HCT116 (cell line): Measurements from ENCODE around the gene PTPN2. TPM values are rescaled to one million over a fixed set of nuclear protein-coding genes. Genes with fewer than 3 reads are reported as not detected.

ENCODE experiments used
- ATAC-seq: fragments of 200-7000 bp; cut with Tn5 transposase; 2 replicates; pipeline ENCODE4 v1.9.1; 2020; ENCODE audit warnings: mild to moderate bottlenecking, moderate library complexity
- BruUV-seq: library from RNA; stranded (reverse); fragments of 400-500 nt; replicated peaks from 2 replicates; lab custom pipeline; 2021; lab: Mats Ljungman, UMichigan
- CTCF ChIA-PET: fragments of 300-600 bp; sonication (Branson Sonifier 250); formaldehyde crosslinking; loops from one replicate; lab custom pipeline; 2021; ENCODE audit warnings: antibody characterized with exemption; lab: Charles Lee
- POLR2A ChIA-PET: fragments of 300-600, 350-600 bp; sonication (Branson Sonifier 250); formaldehyde crosslinking; loops from one replicate; lab custom pipeline; 2021; ENCODE audit warnings: antibody characterized with exemption; lab: Charles Lee
- RAD21 ChIA-PET, 2 experiments: fragments of 300-600 bp; sonication (Branson Sonifier 250); formaldehyde crosslinking; loops; one replicate each; lab custom pipeline; 2023; ENCODE audit warnings: low total read pairs in 2 of 2; ENCODE audit not compliant: uncharacterized antibody in 2 of 2, unreplicated experiment in 2 of 2, low non-redundant PET in 1 of 2; lab: Charles Lee
- DNase-seq: peaks from one replicate; pipeline ENCODE4 v3.0.0-alpha.2; 2010; ENCODE audit warnings: low read depth, low spot score
- H2AFZ ChIP-seq: fragments of 200-600 bp; shearing (Covaris generic), sonication (generic); 2 replicates; pipeline ENCODE4 v1.6.1; 2017; ENCODE audit warnings: low read depth, mixed run types, mixed read lengths, antibody characterized with exemption, low read length; ENCODE audit not compliant: poor library complexity, severe bottlenecking
- H3K27ac ChIP-seq: 2 replicates; pipeline ENCODE4 v1.5.1; 2012; ENCODE audit warnings: low read depth, low read length
- H3K27me3 ChIP-seq: fragments of 200-600 bp; sonication (generic); 2 replicates; pipeline ENCODE4 v1.6.1; 2016; ENCODE audit warnings: mixed run types, low read length, mixed read lengths; ENCODE audit not compliant: insufficient read depth
- H3K36me3 ChIP-seq, 2 experiments: fragments of 200-500 bp in 1 of 2; fragments of 200-600 bp in 1 of 2; sonication (Bioruptor generic) in 1 of 2; sonication (generic) in 1 of 2; 2 replicates each; pipeline versions ENCODE4 v1.5.1 to v1.6.1; 2014 to 2016; ENCODE audit warnings: low read length in 2 of 2, inconsistent platforms in 1 of 2, mixed read lengths in 1 of 2, mixed run types in 1 of 2; ENCODE audit not compliant: insufficient read depth in 2 of 2, control insufficient read depth in 1 of 2
- H3K4me1 ChIP-seq, 2 experiments: fragments of 200-600 bp in 1 of 2; sonication (generic) in 1 of 2; 2 replicates each; pipeline versions ENCODE4 v1.5.1 to v1.6.1; 2012 to 2017; ENCODE audit warnings: low read length in 2 of 2, inconsistent platforms in 1 of 2, mild to moderate bottlenecking in 1 of 2, mixed read lengths in 1 of 2, mixed run types in 1 of 2, moderate library complexity in 1 of 2; ENCODE audit not compliant: insufficient read depth in 2 of 2, control insufficient read depth in 1 of 2
- H3K4me2 ChIP-seq: fragments of 200-600 bp; sonication (generic); 2 replicates; pipeline ENCODE4 v1.6.1; 2017; ENCODE audit warnings: mixed run types, low read length, mixed read lengths
- H3K4me3 ChIP-seq, 2 experiments: fragments of 200-600 bp in 1 of 2; sonication (generic) in 1 of 2; replicated peaks in 1 of 2; 2 replicates each; pipeline ENCODE4 v1.5.1; 2011 to 2016; ENCODE audit warnings: low read length in 2 of 2, control low read depth in 1 of 2, low read depth in 1 of 2, mild to moderate bottlenecking in 1 of 2, mixed read lengths in 1 of 2, mixed run types in 1 of 2
- H3K79me2 ChIP-seq: fragments of 200-600 bp; sonication (generic); 2 replicates; pipeline ENCODE4 v1.6.1; 2017; ENCODE audit warnings: mild to moderate bottlenecking, mixed run types, low read length, moderate library complexity, mixed read lengths; ENCODE audit not compliant: insufficient read depth
- H3K9ac ChIP-seq: fragments of 200-600 bp; sonication (generic); 2 replicates; pipeline ENCODE4 v1.6.1; 2016; ENCODE audit warnings: low read length, mixed read lengths
- H3K9me2 ChIP-seq: fragments of 200-600 bp; sonication (generic), shearing (Covaris generic); 2 replicates; pipeline ENCODE4 v1.6.1; 2017; ENCODE audit warnings: mixed run types, mild to moderate bottlenecking, moderate library complexity; ENCODE audit not compliant: insufficient read depth
- H3K9me3 ChIP-seq, 2 experiments: fragments of 200-500 bp in 1 of 2; fragments of 200-600 bp in 1 of 2; sonication (Bioruptor generic) in 1 of 2; sonication (generic) in 1 of 2; 2 replicates each; pipeline ENCODE4 v1.6.1; 2014 to 2017; ENCODE audit warnings: low read length in 2 of 2, mixed read lengths in 2 of 2, inconsistent platforms in 1 of 2, low read depth in 1 of 2, mild to moderate bottlenecking in 1 of 2, mixed run types in 1 of 2, moderate library complexity in 1 of 2; ENCODE audit not compliant: control insufficient read depth in 1 of 2, insufficient read depth in 1 of 2
- H4K20me1 ChIP-seq: fragments of 200-600 bp; sonication (generic), shearing (Covaris generic); 2 replicates; pipeline ENCODE4 v1.6.1; 2017; ENCODE audit warnings: mixed run types, mild to moderate bottlenecking, moderate library complexity; ENCODE audit not compliant: insufficient read depth
- CEBPB ChIP-seq: IDR thresholded peaks from 2 replicates; pipeline ENCODE4 v1.6.1; 2012; ENCODE audit warnings: low read depth
- EZH2 ChIP-seq: fragments of 200-600 bp; sonication (generic); IDR thresholded peaks from 2 replicates; pipeline ENCODE4 v1.6.1; 2017; ENCODE audit warnings: antibody characterized with exemption, mixed run types
- EZH2phosphoT487 ChIP-seq: fragments of 200-600 bp; IDR thresholded peaks from 2 replicates; pipeline ENCODE4 v1.6.1; 2018; ENCODE audit warnings: antibody characterized with exemption, borderline replicate concordance
- JUND ChIP-seq: IDR thresholded peaks from 2 replicates; pipeline ENCODE4 v1.6.1; 2012
- POLR2AphosphoS5 ChIP-seq: IDR thresholded peaks from 2 replicates; pipeline ENCODE4 v1.6.1; 2011; ENCODE audit warnings: mild to moderate bottlenecking, low read depth, low read length, moderate library complexity
- SIN3A ChIP-seq: IDR thresholded peaks from 2 replicates; pipeline ENCODE4 v1.6.1; 2012; ENCODE audit warnings: low read depth
- SP1 ChIP-seq: IDR thresholded peaks from 2 replicates; pipeline ENCODE4 v1.6.1; 2012; ENCODE audit warnings: low read depth
- YY1 ChIP-seq: IDR thresholded peaks from 2 replicates; pipeline ENCODE4 v1.6.1; 2011; ENCODE audit warnings: low read length, low read depth, moderate library complexity, mild to moderate bottlenecking; ENCODE audit not compliant: insufficient replicate concordance; ENCODE audit errors: extremely low read depth
- ZNF274 ChIP-seq: fragments of 200-500 bp; sonication (Bioruptor generic); IDR thresholded peaks from 2 replicates; pipeline ENCODE4 v1.6.1; 2014; ENCODE audit warnings: mild to moderate bottlenecking, low read depth, low read length, inconsistent platforms
- intact Hi-C: fragments of 100-400 bp; cut with micrococcal nuclease; formaldehyde crosslinking; loops from 2 replicates; pipeline ENCODE4 v1.10.0; 2022
- total RNA-seq: library from RNA; stranded (reverse); gene quantifications from one replicate; pipeline ENCODE4 v1.2.1, GENCODE V29; 2021; ENCODE audit not compliant: unreplicated experiment
- TF ChIP-seq, protein P1 (sequence below): IDR thresholded peaks from 2 replicates; pipeline ENCODE4 v1.6.1; 2012
- TF ChIP-seq, protein P2 (sequence below), 3 experiments: fragments of 200-600 bp in 1 of 3; sonication (generic) in 1 of 3; IDR thresholded peaks in 2 of 3; conservative IDR thresholded peaks in 1 of 3; 2 replicates each; pipeline ENCODE4 v1.5.1; 2012 to 2017; ENCODE audit warnings: low read depth in 2 of 3, low read length in 2 of 3, antibody characterized with exemption in 1 of 3, borderline replicate concordance in 1 of 3, control low read depth in 1 of 3, mild to moderate bottlenecking in 1 of 3, mixed read lengths in 1 of 3, mixed run types in 1 of 3, moderate library complexity in 1 of 3; ENCODE audit not compliant: insufficient read depth in 1 of 3
- TF ChIP-seq, protein P3 (sequence below): IDR thresholded peaks from 2 replicates; pipeline ENCODE4 v1.6.1; 2012

PTPN2 gene
- total RNA-seq, 1 experiment from 2014 or later: 50.3 TPM

DNA sequence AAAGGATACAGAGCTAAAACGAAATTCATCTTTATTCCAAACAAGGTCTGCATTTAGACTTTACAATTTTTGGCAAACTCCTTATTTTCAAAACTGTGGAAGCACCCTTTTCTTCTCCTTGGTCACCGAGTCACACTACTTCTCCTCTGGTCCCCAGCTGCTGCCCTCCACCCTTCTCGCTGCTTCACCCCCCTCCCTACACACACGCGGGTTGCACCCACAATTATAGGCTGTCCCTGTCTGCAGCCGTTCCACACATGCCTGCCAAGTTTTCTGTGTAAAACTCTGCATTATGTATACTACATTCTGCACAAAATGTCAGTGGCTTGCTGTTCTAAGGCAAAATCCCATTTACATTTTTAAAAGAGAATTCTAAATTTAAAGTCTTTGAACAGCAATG is 63.5 kb downstream of the PTPN2 start:
- ChIA-PET POLR2A (no interaction called here), RAD21 (no interaction called here), CTCF (no interaction called here)
- H4K20me1 ChIP-seq: no peaks in the 10 kb centered on the region
- DNase-seq: no peak
- ATAC-seq: no peak
- no peaks in the 10 kb centered on the region for H3K27me3 ChIP-seq
- no peak overlapping the region for H3K4me3 ChIP-seq
- peaks cover 4 to 21% of the 10 kb centered on the region in 2 experiments; a peak in 3 of 4 replicates for H3K36me3 ChIP-seq
- no peaks in the 10 kb centered on the region for H3K79me2 ChIP-seq
- no peaks in the 10 kb centered on the region for H3K9me2 ChIP-seq
- TF ChIP-seq, protein P1, sequence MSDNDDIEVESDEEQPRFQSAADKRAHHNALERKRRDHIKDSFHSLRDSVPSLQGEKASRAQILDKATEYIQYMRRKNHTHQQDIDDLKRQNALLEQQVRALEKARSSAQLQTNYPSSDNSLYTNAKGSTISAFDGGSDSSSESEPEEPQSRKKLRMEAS: no peak
- TF ChIP-seq POLR2AphosphoS5: no peak
- TF ChIP-seq JUND: no peak
- TF ChIP-seq CEBPB: no peak
- TF ChIP-seq, protein P2, sequence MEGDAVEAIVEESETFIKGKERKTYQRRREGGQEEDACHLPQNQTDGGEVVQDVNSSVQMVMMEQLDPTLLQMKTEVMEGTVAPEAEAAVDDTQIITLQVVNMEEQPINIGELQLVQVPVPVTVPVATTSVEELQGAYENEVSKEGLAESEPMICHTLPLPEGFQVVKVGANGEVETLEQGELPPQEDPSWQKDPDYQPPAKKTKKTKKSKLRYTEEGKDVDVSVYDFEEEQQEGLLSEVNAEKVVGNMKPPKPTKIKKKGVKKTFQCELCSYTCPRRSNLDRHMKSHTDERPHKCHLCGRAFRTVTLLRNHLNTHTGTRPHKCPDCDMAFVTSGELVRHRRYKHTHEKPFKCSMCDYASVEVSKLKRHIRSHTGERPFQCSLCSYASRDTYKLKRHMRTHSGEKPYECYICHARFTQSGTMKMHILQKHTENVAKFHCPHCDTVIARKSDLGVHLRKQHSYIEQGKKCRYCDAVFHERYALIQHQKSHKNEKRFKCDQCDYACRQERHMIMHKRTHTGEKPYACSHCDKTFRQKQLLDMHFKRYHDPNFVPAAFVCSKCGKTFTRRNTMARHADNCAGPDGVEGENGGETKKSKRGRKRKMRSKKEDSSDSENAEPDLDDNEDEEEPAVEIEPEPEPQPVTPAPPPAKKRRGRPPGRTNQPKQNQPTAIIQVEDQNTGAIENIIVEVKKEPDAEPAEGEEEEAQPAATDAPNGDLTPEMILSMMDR (IDR thresholded peaks at IDR 0.05 in 2 of 3, conservative IDR thresholded peaks at IDR 0.05 in 1 of 3; ENCODE audit: borderline replicate concordance in 1 of 3, insufficient read depth in 1 of 3, low read depth in 2 of 3, low read length in 2 of 3): no peak
- TF ChIP-seq EZH2: no peak
- no peak for TF ChIP-seq SP1
- no peak for TF ChIP-seq EZH2phosphoT487
- TF ChIP-seq, protein P3, sequence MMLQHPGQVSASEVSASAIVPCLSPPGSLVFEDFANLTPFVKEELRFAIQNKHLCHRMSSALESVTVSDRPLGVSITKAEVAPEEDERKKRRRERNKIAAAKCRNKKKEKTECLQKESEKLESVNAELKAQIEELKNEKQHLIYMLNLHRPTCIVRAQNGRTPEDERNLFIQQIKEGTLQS: no peak
- no peak for TF ChIP-seq ZNF274
- TF ChIP-seq YY1: no peak
- TF ChIP-seq SIN3A: no peak
- intact Hi-C loops: no loop called here
- H3K27ac ChIP-seq: no peak overlapping the region
- H3K9me3 ChIP-seq: no peaks in the 10 kb centered on the region
- no peak overlapping the region for H3K9ac ChIP-seq
- H3K4me1 ChIP-seq: no peaks in the 10 kb centered on the region
- no TSS peak for BruUV-seq
- H2AFZ ChIP-seq: no peak overlapping the region
- no peak overlapping the region for H3K4me2 ChIP-seq
